K562 (cell line): ENCODE measurements around the gene SLC7A10. TPM values are rescaled to one million over a fixed set of nuclear protein-coding genes. Genes with fewer than 3 reads are reported as not detected.

ENCODE experiments used
- BHLHE40 ChIP-seq: IDR thresholded peaks from 2 replicates; pipeline ENCODE4 v1.6.1; 2011; ENCODE audit warnings: low read length, improper control_type of control experiment
- CBX3 ChIP-seq, 2 experiments: IDR thresholded peaks; 1 replicate in 1 of 2; 2 replicates in 1 of 2; pipeline ENCODE4 v1.6.1; 2012; ENCODE audit warnings: inconsistent platforms in 2 of 2, low read length in 2 of 2, borderline replicate concordance in 1 of 2, control low read depth in 1 of 2
- CUX1 ChIP-seq: fragments of 200-800 bp; sonication (Bioruptor generic); IDR thresholded peaks from 2 replicates; pipeline ENCODE4 v1.6.1; 2016; ENCODE audit warnings: missing genetic modification characterization, missing compliant biosample characterization
- ZBTB7A ChIP-seq: IDR thresholded peaks from 2 replicates; pipeline ENCODE4 v1.6.1; 2011; ENCODE audit warnings: low read depth, mild to moderate bottlenecking, low read length, moderate library complexity, borderline replicate concordance; ENCODE audit not compliant: control insufficient read depth
- polyA plus RNA-seq, 8 experiments: library from polyadenylated mRNA; depleted of rRNA in 4 of 8; stranded (reverse) in 5 of 8; unstranded in 3 of 8; fragments of >200 nt; fragmentation: Nextera tagmentation in 2 of 8; fragmentation: Illumina TruSeq in 1 of 8; extraction: Ambion mirVana in 2 of 8; extraction: Trizol in 1 of 8; gene quantifications; 2 replicates each; pipeline versions ENCODE4 v1.2.1 to v1.2.3, GENCODE V29; 2011 to 2014; ENCODE audit warnings: inconsistent platforms in 1 of 8, missing spikeins in 1 of 8
- total RNA-seq, 7 experiments: library from RNA; depleted of rRNA in 6 of 7; stranded (reverse); fragments of >200 nt in 6 of 7; fragmentation: Illumina TruSeq in 2 of 7; extraction: Trizol in 2 of 7; gene quantifications; 2 replicates each; pipeline versions ENCODE4 v1.2.1 to v1.2.3, GENCODE V29; 2011 to 2021; ENCODE audit warnings: low replicate concordance in 1 of 7

Gene SLC7A10
- total and polyA plus RNA-seq, 9 of the 15 experiments (the other 6 are each of a cell fraction or from before 2014, with no cell fraction given) = 0.07 TPM; not detected in 8

- TF ChIP-seq CUX1 (CRISPR knock-in tag) (no peak), BHLHE40 (no peak), CBX3 (IDR thresholded peaks at IDR 0.05; ENCODE audit: borderline replicate concordance in 1 of 2, low read length in 2 of 2) (no peak), ZBTB7A (no peak)
Measured at GRCh38 chr19:33199441-33200265, 26.0 kb downstream of the SLC7A10 start (continued).
